Natural killer cell (primary cell): ENCODE data around the gene ROS1. TPM values are rescaled to one million over a fixed set of nuclear protein-coding genes. Genes with fewer than 3 reads are reported as not detected.

ENCODE experiments used
- ATAC-seq, 3 donors: fragments of 150-1000 bp in 2 of 3; fragments of 200-7000 bp in 1 of 3; cut with Tn5 transposase; 1 replicate in 1 of 3; 2 replicates in 2 of 3; pipeline ENCODE4 v1.10.0; 2021; ENCODE audit warnings: mild to moderate bottlenecking in 2 of 3, moderate library complexity in 2 of 3
- DNase-seq, 2 donors: peaks; one replicate each; pipeline versions ENCODE4 v3.0.0 to v3.0.0-alpha.2; 2013 to 2021; ENCODE audit warnings: mixed read lengths in 1 of 2
- H3K27ac ChIP-seq: one replicate; pipeline ENCODE4 v1.5.1; 2013; ENCODE audit warnings: mild to moderate bottlenecking, low read length
- H3K27me3 ChIP-seq: one replicate; pipeline ENCODE4 v1.6.1; 2013; ENCODE audit warnings: low read length; ENCODE audit not compliant: control insufficient read depth, insufficient read depth
- H3K36me3 ChIP-seq: one replicate; pipeline ENCODE4 v1.6.1; 2013; ENCODE audit warnings: low read length; ENCODE audit not compliant: control insufficient read depth, insufficient read depth
- H3K4me1 ChIP-seq: one replicate; pipeline ENCODE4 v1.6.1; 2013; ENCODE audit warnings: low read length; ENCODE audit not compliant: control insufficient read depth, insufficient read depth
- H3K4me3 ChIP-seq: one replicate; pipeline ENCODE4 v1.5.1; 2013; ENCODE audit warnings: low read length
- H3K9me3 ChIP-seq: one replicate; pipeline ENCODE4 v1.6.1; 2013; ENCODE audit warnings: low read length; ENCODE audit not compliant: control insufficient read depth, insufficient read depth
- H3K27ac Mint-ChIP-seq, 2 donors: one replicate each; pipeline ENCODE4 v1.8.0; 2022; ENCODE audit warnings: mild to moderate bottlenecking in 2 of 2, mixed read lengths in 2 of 2, moderate library complexity in 1 of 2
- H3K27me3 Mint-ChIP-seq, 2 donors: one replicate each; pipeline ENCODE4 v1.8.0; 2022; ENCODE audit warnings: low read depth in 2 of 2, mixed read lengths in 2 of 2
- H3K36me3 Mint-ChIP-seq: one replicate; pipeline ENCODE4 v1.8.0; 2022; ENCODE audit warnings: mixed read lengths
- H3K4me1 Mint-ChIP-seq, 2 donors: one replicate each; pipeline ENCODE4 v1.8.0; 2022; ENCODE audit warnings: mixed read lengths in 2 of 2
- H3K4me3 Mint-ChIP-seq: one replicate; pipeline ENCODE4 v1.8.0; 2022; ENCODE audit warnings: mild to moderate bottlenecking, moderate library complexity, mixed read lengths
- H3K9me3 Mint-ChIP-seq, 2 donors: one replicate each; pipeline ENCODE4 v1.8.0; 2022; ENCODE audit warnings: mixed read lengths in 2 of 2
- CTCF ChIP-seq: fragments of 200-600 bp; IDR thresholded peaks from one replicate; pipeline ENCODE4 v1.8.0; 2022; ENCODE audit warnings: antibody characterized with exemption
- WGBS: methylation state at CpG from one replicate; pipeline ENCODE4 v1.1.7; 2013; ENCODE audit warnings: missing lambda C conversion rate; ENCODE audit not compliant: insufficient coverage; 5-methylcytosine and 5-hydroxymethylcytosine counted together
- intact Hi-C: fragments of 100-400 bp; cut with micrococcal nuclease; formaldehyde crosslinking; loops from one replicate; pipeline ENCODE4 v1.14.2; 2022
- total RNA-seq, 4 donors: library from RNA; stranded (reverse); fragments of 120-200 nt in 1 of 4; gene quantifications; one replicate each; pipeline versions ENCODE4 v1.2.3 to v1.2.4, GENCODE V29; 2013 to 2022

ROS1 gene
- total RNA-seq, 3 donors from 2014 or later (not counting 1 experiment from before 2014, with no cell fraction given), result not detected

DNA sequence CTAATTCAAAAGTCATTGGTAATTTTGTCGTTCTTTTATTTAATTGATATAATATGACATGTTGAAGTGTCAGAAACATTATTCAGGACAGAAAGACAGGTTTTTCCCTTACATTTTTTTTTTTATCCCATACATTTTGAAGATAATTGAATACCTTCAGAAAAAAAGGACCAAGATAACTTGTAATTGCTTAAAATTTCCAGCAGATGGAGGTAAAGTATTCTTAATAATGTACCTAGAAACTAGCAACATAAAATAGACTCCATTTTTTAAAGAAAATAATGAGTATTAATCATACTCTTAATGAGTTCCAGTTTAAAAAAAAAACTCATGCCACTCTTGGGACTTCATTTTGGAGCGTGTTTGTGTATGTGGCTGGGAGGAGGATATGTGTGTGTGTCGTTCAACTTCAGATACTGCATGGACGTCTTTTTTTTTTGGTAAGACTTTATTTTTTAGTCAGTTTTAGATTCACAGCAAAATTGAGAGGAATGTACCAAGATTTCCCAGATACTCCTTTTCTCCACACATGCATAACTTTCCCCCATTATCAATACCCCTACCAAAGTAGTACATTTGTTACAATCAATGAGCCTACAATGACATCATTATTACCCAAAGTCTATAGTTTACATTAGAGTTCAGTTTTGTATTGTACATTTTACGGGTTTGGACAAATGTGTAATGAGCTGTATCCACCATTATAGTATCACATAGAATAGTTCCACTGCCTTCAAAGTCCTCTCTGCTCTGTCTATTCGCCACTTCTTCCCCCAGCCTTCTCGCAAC, 79.4 kb downstream of the ROS1 start:
- no peak overlapping the region for H3K27ac ChIP-seq
- H3K36me3 Mint-ChIP-seq, result no peaks in the 10 kb centered on the region
- H3K27me3 ChIP-seq, result no peaks in the 10 kb centered on the region
- H3K9me3 ChIP-seq, result no peaks in the 10 kb centered on the region
- peak in 1 of 2 donors; percentile 30 for DNase-seq
- H3K4me3 Mint-ChIP-seq, result no peak overlapping the region
- H3K4me1 Mint-ChIP-seq, result no peaks in the 10 kb centered on the region
- peak; percentile 68 for TF ChIP-seq CTCF
- 71% methylated on average over 5 of the region's 7 CpGs for WGBS
- ATAC-seq, result peak in 2 of 3 donors; percentile 36 to 49
- no peaks in the 10 kb centered on the region for H3K9me3 Mint-ChIP-seq
- no peak overlapping the region for H3K4me3 ChIP-seq
- H3K36me3 ChIP-seq, result no peaks in the 10 kb centered on the region
- peaks cover 19 to 34% of the 10 kb centered on the region in 2 donors for H3K27me3 Mint-ChIP-seq
- intact Hi-C loops, result loop anchor here (1.0 to 5.0 kb wide), 2 partner anchors 211 to 259 kb away; no protein-coding TSS in a partner anchor
- H3K4me1 ChIP-seq, result no peaks in the 10 kb centered on the region
- H3K27ac Mint-ChIP-seq, result no peak overlapping the region

DNA sequence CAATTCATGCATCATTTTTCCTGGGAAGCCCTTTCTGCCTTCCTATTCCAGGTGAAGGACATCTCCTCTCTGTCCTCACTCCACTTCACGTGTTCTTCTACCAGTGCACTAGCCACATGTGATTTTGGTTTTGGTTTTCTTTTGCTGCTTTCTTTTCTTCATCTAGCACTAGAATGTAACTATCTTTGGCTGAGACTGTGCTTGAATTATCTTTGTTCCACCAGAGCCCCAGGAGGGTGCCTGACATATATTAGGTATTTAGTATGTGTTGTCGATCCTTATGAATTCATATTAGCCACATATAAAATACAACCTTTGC, 80.5 kb downstream of the ROS1 start:
- H3K4me1 Mint-ChIP-seq, result no peaks in the 10 kb centered on the region
- no peak overlapping the region for H3K4me3 Mint-ChIP-seq
- 86% methylated on average over 1 of the region's 2 CpGs for whole genome bisulfite sequencing
- intact Hi-C loops, result loop anchor here (5.0 kb wide), 1 partner anchor 212 kb away; no protein-coding TSS in a partner anchor
- H3K27me3 ChIP-seq, result no peaks in the 10 kb centered on the region
- TF ChIP-seq CTCF, result no peak
- no peaks in the 10 kb centered on the region for H3K36me3 ChIP-seq
- H3K9me3 ChIP-seq, result no peaks in the 10 kb centered on the region
- no peak overlapping the region for H3K4me3 ChIP-seq
- DNase-seq, result no peak
- H3K27ac ChIP-seq, result no peak overlapping the region
- H3K9me3 Mint-ChIP-seq, result no peaks in the 10 kb centered on the region
- H3K36me3 Mint-ChIP-seq, result no peaks in the 10 kb centered on the region
- no peak for ATAC-seq
- peaks cover 13 to 29% of the 10 kb centered on the region in 2 donors for H3K27me3 Mint-ChIP-seq
- no peaks in the 10 kb centered on the region for H3K4me1 ChIP-seq
- H3K27ac Mint-ChIP-seq, result no peak overlapping the region

DNA sequence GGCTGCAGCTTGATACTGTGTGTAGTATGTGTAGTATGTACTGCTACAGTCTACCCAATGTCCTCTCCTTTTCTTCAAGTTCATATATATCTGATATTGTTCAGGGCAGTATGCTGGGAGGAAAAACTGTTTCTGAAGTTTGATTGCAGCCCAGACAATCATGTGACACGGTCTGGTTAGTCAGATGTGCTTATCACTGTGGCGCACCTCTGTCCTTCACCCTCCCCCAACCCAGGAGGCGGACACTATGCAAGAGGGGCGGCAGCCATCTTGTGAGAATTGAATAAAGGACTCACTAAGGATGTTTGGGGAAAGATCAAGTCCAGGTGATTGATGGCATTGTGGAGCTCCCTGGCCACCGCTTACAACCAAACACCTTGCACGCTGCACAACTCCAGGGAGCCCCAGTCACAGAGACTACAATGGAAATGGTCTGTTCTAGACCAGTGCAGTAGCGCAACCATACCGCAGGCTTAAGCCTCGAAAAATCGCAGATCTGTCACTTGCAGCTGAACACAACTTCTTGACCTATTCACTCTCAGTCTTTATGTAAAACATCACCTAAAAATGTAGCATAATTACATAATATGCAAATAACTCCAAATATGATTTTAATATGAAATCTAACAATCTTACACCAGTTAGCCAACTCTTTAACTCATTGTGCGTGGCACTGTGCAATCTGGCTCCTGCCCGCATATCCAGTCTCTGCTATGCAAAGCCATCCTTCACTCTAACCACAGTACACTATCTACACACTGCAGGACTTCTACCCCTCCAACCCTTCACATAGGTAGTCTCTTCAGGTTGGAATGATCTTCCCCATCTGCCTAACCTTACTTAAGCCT, 81.1 kb downstream of the ROS1 start:
- H3K36me3 Mint-ChIP-seq, result no peaks in the 10 kb centered on the region
- H3K4me3 ChIP-seq, result no peak overlapping the region
- TF ChIP-seq CTCF, result no peak
- H3K4me1 ChIP-seq, result no peaks in the 10 kb centered on the region
- intact Hi-C loops, result loop anchor here (5.0 kb wide), 1 partner anchor 213 kb away; no protein-coding TSS in a partner anchor
- ATAC-seq (no peak), DNase-seq (no peak)
- H3K4me3 Mint-ChIP-seq, result no peak overlapping the region
- no peak overlapping the region for H3K27ac Mint-ChIP-seq
- no peaks in the 10 kb centered on the region for H3K27me3 ChIP-seq
- no peak overlapping the region for H3K27ac ChIP-seq
- no peaks in the 10 kb centered on the region for H3K9me3 Mint-ChIP-seq
- H3K36me3 ChIP-seq, result no peaks in the 10 kb centered on the region
- no peaks in the 10 kb centered on the region for H3K9me3 ChIP-seq
- peaks cover 12 to 34% of the 10 kb centered on the region in 2 donors for H3K27me3 Mint-ChIP-seq
- 80% methylated on average over 10 of the region's 12 CpGs for WGBS
- H3K4me1 Mint-ChIP-seq, result no peaks in the 10 kb centered on the region
